Left lung (tissue), 10 donors: ENCODE data around the gene AJM1. TPM values are rescaled to one million over a fixed set of nuclear protein-coding genes. Genes with fewer than 3 reads are reported as not detected.
A peak's percentile ranks its signal among the peaks of the same experiment; 100 is the strongest.

Source experiments
- ATAC-seq: fragments of 200-7000 bp; cut with Tn5 transposase; one replicate; pipeline ENCODE4 v1.9.1; 2020; ENCODE audit warnings: moderate library complexity
- DNase-seq, 4 donors: peaks; one replicate each; pipeline ENCODE4 v3.0.0-alpha.2; 2013 to 2020
- H3K27ac ChIP-seq, 2 donors: fragments of 200-600 bp; sonication (generic) in 1 of 2; one replicate each; pipeline versions ENCODE4 v1.5.0 to v1.8.0; 2020 to 2021
- H3K27me3 ChIP-seq, 2 donors: fragments of 200-600 bp; sonication (generic) in 1 of 2; one replicate each; pipeline versions ENCODE4 v1.5.0 to v1.8.0; 2020 to 2021
- H3K36me3 ChIP-seq, 2 donors: fragments of 200-600 bp; sonication (generic) in 1 of 2; one replicate each; pipeline versions ENCODE4 v1.5.0 to v1.8.0; 2020 to 2021
- H3K4me1 ChIP-seq, 2 donors: fragments of 200-600 bp; one replicate each; pipeline ENCODE4 v1.8.0; 2021
- H3K4me3 ChIP-seq, 2 donors: fragments of 200-600 bp; sonication (generic) in 1 of 2; one replicate each; pipeline versions ENCODE4 v1.5.0 to v1.8.0; 2020 to 2021; ENCODE audit warnings: mild to moderate bottlenecking in 1 of 2
- H3K9me3 ChIP-seq, 2 donors: fragments of 200-600 bp; sonication (generic) in 1 of 2; one replicate each; pipeline versions ENCODE4 v1.5.0 to v1.8.0; 2020 to 2021
- CTCF ChIP-seq, 2 donors: fragments of 200-600 bp; sonication (generic) in 1 of 2; IDR thresholded peaks; one replicate each; pipeline versions ENCODE4 v1.5.0 to v1.8.0; 2021; ENCODE audit warnings: antibody characterized with exemption in 2 of 2
- intact Hi-C, 2 donors: fragments of 100-400 bp; cut with DNase I; formaldehyde crosslinking; loops; one replicate each; pipeline versions ENCODE4 v1.11.2 to v1.14.2; 2022
- polyA plus RNA-seq, 6 donors: library from polyadenylated mRNA; unstranded; fragments of 120-200 nt; gene quantifications; one replicate each; pipeline ENCODE4 v1.2.1, GENCODE V29; 2013; ENCODE audit not compliant: insufficient read length in 6 of 6
- total RNA-seq, 2 donors: library from RNA; stranded (reverse); fragmentation: NEBNext Ultra II Directional; extraction: Animal tissue kit (Norgen Biotek cat#: 25700); gene quantifications; one replicate each; pipeline ENCODE4 v1.2.1, GENCODE V29; 2021
- donor health status: DM: no; HTN: yes; CAD: no.
- donor health status: DM: no; HTN: no; CAD: no.

Gene AJM1
- total and polyA plus RNA-seq, 8 donors: 0.59 to 2.6 (median 1.2) TPM

GRCh38 chr9:136826188-136826541 lies 16.1 kb upstream of the AJM1 start:
- DNase-seq: peak in 1 of 4 donors; percentile 44
- no peak for ATAC-seq
- peaks cover 0 to 6% of the 10 kb centered on the region in 2 donors for H3K27me3 ChIP-seq
- H3K36me3 ChIP-seq: peaks cover 0 to 83% of the 10 kb centered on the region in 2 donors
- no peak for TF ChIP-seq CTCF (IDR thresholded peaks at IDR 0.05)
- H3K27ac ChIP-seq: no peak overlapping the region
- peaks cover 0 to 10% of the 10 kb centered on the region in 2 donors for H3K4me1 ChIP-seq
- intact Hi-C loops: no loop called here
- no peaks in the 10 kb centered on the region for H3K9me3 ChIP-seq
- no peak overlapping the region for H3K4me3 ChIP-seq

GRCh38 chr9:136826703-136827582 lies 15.3 kb upstream of the AJM1 start:
- Histone ChIP-seq H3K36me3 (peaks cover 0 to 91% of the 10 kb centered on the region in 2 donors), H3K27me3 (no peaks in the 10 kb centered on the region), H3K4me1 (peaks cover 0 to 2% of the 10 kb centered on the region in 2 donors), H3K9me3 (no peaks in the 10 kb centered on the region), H3K27ac (no peak overlapping the region), H3K4me3 (no peak overlapping the region)
- intact Hi-C loops: no loop called here
- no peak for ATAC-seq
- peak in 1 of 4 donors; percentile 53 for DNase-seq
- no peak for TF ChIP-seq CTCF (IDR thresholded peaks at IDR 0.05)

GRCh38 chr9:136827794-136828473 lies 14.3 kb upstream of the AJM1 start:
- ATAC-seq (no peak), DNase-seq (peak in 1 of 4 donors; percentile 64)
- no peaks in the 10 kb centered on the region for H3K27me3 ChIP-seq
- TF ChIP-seq CTCF (IDR thresholded peaks at IDR 0.05): no peak
- intact Hi-C loops: no loop called here
- no peaks in the 10 kb centered on the region for H3K4me1 ChIP-seq
- H3K9me3 ChIP-seq: no peaks in the 10 kb centered on the region
- H3K4me3 ChIP-seq: no peak overlapping the region
- no peak overlapping the region for H3K27ac ChIP-seq
- H3K36me3 ChIP-seq: peaks cover 0 to 100% of the 10 kb centered on the region in 2 donors

- Histone ChIP-seq H3K36me3 (peaks cover 0 to 95% of the 10 kb centered on the region in 2 donors), H3K9me3 (no peaks in the 10 kb centered on the region), H3K4me3 (no peak overlapping the region), H3K4me1 (no peaks in the 10 kb centered on the region), H3K27ac (no peak overlapping the region), H3K27me3 (no peaks in the 10 kb centered on the region)
- TF ChIP-seq CTCF (IDR thresholded peaks at IDR 0.05): no peak
- intact Hi-C loops: no loop called here
- ATAC-seq (no peak), DNase-seq (peak in 1 of 4 donors; percentile 50)
Observed at GRCh38 chr9:136828474-136829140, 13.7 kb upstream of the AJM1 start.

GRCh38 chr9:136829412-136829811 lies 12.9 kb upstream of the AJM1 start:
- H3K9me3 ChIP-seq: no peaks in the 10 kb centered on the region
- peaks cover 0 to 91% of the 10 kb centered on the region in 2 donors for H3K36me3 ChIP-seq
- H3K27me3 ChIP-seq: no peaks in the 10 kb centered on the region
- no peak overlapping the region for H3K4me3 ChIP-seq
- intact Hi-C loops: no loop called here
- DNase-seq: peak in 1 of 4 donors; percentile 58
- no peaks in the 10 kb centered on the region for H3K4me1 ChIP-seq
- H3K27ac ChIP-seq: no peak overlapping the region
- no peak for ATAC-seq
- no peak for TF ChIP-seq CTCF (IDR thresholded peaks at IDR 0.05)
